MM.1S (cell line): Measurements from ENCODE around the gene TRPV5.

Experiments used
- DNase-seq: peaks from one replicate; pipeline ENCODE4 v3.0.0-alpha.2; 2015
- H2AFZ ChIP-seq: fragments of 300-600 bp; sonication (generic); 2 replicates; pipeline ENCODE4 v1.6.0; 2016; ENCODE audit warnings: antibody characterized with exemption, low read length
- H3F3A ChIP-seq: fragments of 300-600 bp; sonication (generic); 2 replicates; pipeline ENCODE4 v1.6.1; 2016; ENCODE audit warnings: mild to moderate bottlenecking, antibody characterized with exemption, low read length, moderate library complexity, mixed read lengths; ENCODE audit not compliant: insufficient read depth
- H3K27ac ChIP-seq: fragments of 300-600 bp; sonication (generic); 2 replicates; pipeline ENCODE4 v1.5.1; 2016; ENCODE audit warnings: mild to moderate bottlenecking, low read length
- H3K27me3 ChIP-seq: fragments of 300-600 bp; sonication (generic); replicated peaks from 2 replicates; pipeline ENCODE4 v1.6.0; 2016; ENCODE audit warnings: low read length; ENCODE audit not compliant: insufficient read depth
- H3K36me3 ChIP-seq: fragments of 300-600 bp; sonication (generic); replicated peaks from 2 replicates; pipeline ENCODE4 v1.6.1; 2016; ENCODE audit warnings: mild to moderate bottlenecking, low read length, mixed read lengths; ENCODE audit not compliant: insufficient read depth
- H3K4me1 ChIP-seq: fragments of 300-600 bp; sonication (generic); 2 replicates; pipeline ENCODE4 v1.6.1; 2016; ENCODE audit warnings: low read length, mixed read lengths
- H3K4me2 ChIP-seq: fragments of 300-600 bp; sonication (generic); 2 replicates; pipeline ENCODE4 v1.6.0; 2016; ENCODE audit warnings: low read depth, low read length
- H3K4me3 ChIP-seq: fragments of 300-600 bp; sonication (generic); 2 replicates; pipeline ENCODE4 v1.5.1; 2016; ENCODE audit warnings: low read length, mixed read lengths
- H3K79me2 ChIP-seq: fragments of 300-600 bp; sonication (generic); 2 replicates; pipeline ENCODE4 v1.6.1; 2016; ENCODE audit warnings: mixed run types, low read length, mixed read lengths
- H3K9ac ChIP-seq: fragments of 300-600 bp; sonication (generic); 2 replicates; pipeline ENCODE4 v1.6.1; 2016; ENCODE audit warnings: low read length, mixed read lengths
- H3K9me2 ChIP-seq: fragments of 300-600 bp; sonication (generic); replicated peaks from 2 replicates; pipeline ENCODE4 v1.6.1; 2016; ENCODE audit warnings: mild to moderate bottlenecking, low read length, mixed read lengths; ENCODE audit not compliant: insufficient read depth
- H3K9me3 ChIP-seq: fragments of 300-600 bp; sonication (generic); replicated peaks from 2 replicates; pipeline ENCODE4 v1.6.1; 2016; ENCODE audit warnings: mild to moderate bottlenecking, low read length, mixed read lengths; ENCODE audit not compliant: insufficient read depth
- H4K20me1 ChIP-seq: fragments of 300-600 bp; sonication (generic); 2 replicates; pipeline ENCODE4 v1.6.1; 2016; ENCODE audit warnings: mild to moderate bottlenecking, low read length, moderate library complexity, mixed read lengths; ENCODE audit not compliant: insufficient read depth
- EZH2 ChIP-seq: fragments of 300-600 bp; sonication (generic); optimal IDR thresholded peaks from 2 replicates; pipeline ENCODE3; 2017; ENCODE audit warnings: low read depth, mild to moderate bottlenecking, antibody characterized with exemption, low read length, mixed read lengths
- EZH2phosphoT487 ChIP-seq: fragments of 300-600 bp; sonication (generic); IDR thresholded peaks from 2 replicates; pipeline ENCODE4 v1.6.1; 2018; ENCODE audit warnings: antibody characterized with exemption, low read length
- TF ChIP-seq, protein P1 (sequence below): fragments of 300-600 bp; sonication (generic); IDR thresholded peaks from 2 replicates; pipeline ENCODE4 v1.5.1; 2016; ENCODE audit warnings: antibody characterized with exemption, low read length, mixed read lengths

The TRPV5 gene

DNA sequence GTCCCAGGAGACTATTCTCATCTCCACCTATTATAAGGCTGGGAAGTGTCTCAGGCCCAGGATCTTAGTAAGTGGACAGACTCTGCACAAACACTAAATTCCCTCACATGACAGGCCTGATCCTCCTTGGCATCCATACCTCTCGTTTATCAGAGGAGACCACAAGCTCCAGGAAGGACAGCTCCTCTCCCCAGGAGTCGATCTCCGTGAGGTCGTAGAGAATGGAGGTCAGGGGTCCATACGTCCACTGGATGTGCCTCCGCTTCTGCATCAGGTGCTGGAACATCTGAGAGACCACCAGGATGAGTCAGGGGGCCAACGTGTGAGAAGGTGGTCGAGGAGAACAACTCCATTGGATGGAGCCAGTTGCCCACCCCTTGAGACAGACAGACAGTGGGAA lies 5.6 kb downstream of the TRPV5 start:
- TF ChIP-seq EZH2phosphoT487 (no peak), EZH2 (no peak)
- TF ChIP-seq, protein P1, sequence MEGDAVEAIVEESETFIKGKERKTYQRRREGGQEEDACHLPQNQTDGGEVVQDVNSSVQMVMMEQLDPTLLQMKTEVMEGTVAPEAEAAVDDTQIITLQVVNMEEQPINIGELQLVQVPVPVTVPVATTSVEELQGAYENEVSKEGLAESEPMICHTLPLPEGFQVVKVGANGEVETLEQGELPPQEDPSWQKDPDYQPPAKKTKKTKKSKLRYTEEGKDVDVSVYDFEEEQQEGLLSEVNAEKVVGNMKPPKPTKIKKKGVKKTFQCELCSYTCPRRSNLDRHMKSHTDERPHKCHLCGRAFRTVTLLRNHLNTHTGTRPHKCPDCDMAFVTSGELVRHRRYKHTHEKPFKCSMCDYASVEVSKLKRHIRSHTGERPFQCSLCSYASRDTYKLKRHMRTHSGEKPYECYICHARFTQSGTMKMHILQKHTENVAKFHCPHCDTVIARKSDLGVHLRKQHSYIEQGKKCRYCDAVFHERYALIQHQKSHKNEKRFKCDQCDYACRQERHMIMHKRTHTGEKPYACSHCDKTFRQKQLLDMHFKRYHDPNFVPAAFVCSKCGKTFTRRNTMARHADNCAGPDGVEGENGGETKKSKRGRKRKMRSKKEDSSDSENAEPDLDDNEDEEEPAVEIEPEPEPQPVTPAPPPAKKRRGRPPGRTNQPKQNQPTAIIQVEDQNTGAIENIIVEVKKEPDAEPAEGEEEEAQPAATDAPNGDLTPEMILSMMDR = no peak
- Histone ChIP-seq H3K9me3 (no peaks in the 10 kb centered on the region), H3K4me2 (no peak overlapping the region), H3K4me3 (no peak overlapping the region), H3F3A (no peaks in the 10 kb centered on the region), H3K79me2 (no peaks in the 10 kb centered on the region), H3K27ac (no peak overlapping the region), H4K20me1 (no peaks in the 10 kb centered on the region), H3K36me3 (no peaks in the 10 kb centered on the region), H3K4me1 (no peaks in the 10 kb centered on the region), H3K9me2 (no peaks in the 10 kb centered on the region), H3K27me3 (no peaks in the 10 kb centered on the region), H2AFZ (no peak overlapping the region), H3K9ac (no peak overlapping the region)
- DNase-seq = no peak

DNA sequence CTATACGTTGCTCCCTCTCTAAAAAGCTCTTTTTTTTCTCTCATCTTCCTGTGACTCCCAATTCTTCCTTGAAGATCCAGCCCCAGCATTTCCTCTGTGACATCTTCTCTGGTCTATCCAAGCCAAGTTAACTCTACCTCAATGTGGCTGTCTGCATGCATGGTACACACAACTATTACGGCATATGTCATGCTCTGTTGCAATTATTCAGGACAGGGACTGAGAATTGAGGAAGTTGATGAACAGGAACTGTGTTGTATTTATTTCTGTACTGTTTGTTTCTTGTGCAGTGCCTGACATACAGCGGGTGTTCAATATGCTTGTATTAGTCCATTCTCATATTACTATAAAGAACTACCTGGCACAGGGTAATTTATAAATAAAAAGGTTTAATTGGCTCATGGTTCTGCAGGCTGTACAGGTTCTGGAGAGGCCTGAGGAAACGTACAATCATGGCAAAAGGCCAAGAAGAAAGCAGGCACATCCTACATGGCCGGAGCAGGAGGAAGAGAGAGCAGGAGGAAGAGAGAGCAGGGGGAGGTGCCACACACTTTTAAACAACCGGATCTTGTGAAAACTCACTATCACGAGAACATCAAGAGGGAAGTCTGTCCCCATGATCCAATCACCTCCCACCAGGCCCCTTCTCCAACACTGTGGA lies 6.3 kb downstream of the TRPV5 start:
- no peaks in the 10 kb centered on the region for H3K36me3 ChIP-seq
- no peak overlapping the region for H3K4me2 ChIP-seq
- no peak overlapping the region for H3K9ac ChIP-seq
- TF ChIP-seq EZH2 (no peak), EZH2phosphoT487 (no peak)
- TF ChIP-seq, protein P1 = no peak
- H4K20me1 ChIP-seq = no peaks in the 10 kb centered on the region
- H3K4me1 ChIP-seq = no peaks in the 10 kb centered on the region
- H3K4me3 ChIP-seq = no peak overlapping the region
- no peaks in the 10 kb centered on the region for H3K9me2 ChIP-seq
- DNase-seq = no peak
- H2AFZ ChIP-seq = no peak overlapping the region
- H3F3A ChIP-seq = no peaks in the 10 kb centered on the region
- H3K27me3 ChIP-seq = no peaks in the 10 kb centered on the region
- no peaks in the 10 kb centered on the region for H3K79me2 ChIP-seq
- no peaks in the 10 kb centered on the region for H3K9me3 ChIP-seq
- H3K27ac ChIP-seq = no peak overlapping the region

DNA sequence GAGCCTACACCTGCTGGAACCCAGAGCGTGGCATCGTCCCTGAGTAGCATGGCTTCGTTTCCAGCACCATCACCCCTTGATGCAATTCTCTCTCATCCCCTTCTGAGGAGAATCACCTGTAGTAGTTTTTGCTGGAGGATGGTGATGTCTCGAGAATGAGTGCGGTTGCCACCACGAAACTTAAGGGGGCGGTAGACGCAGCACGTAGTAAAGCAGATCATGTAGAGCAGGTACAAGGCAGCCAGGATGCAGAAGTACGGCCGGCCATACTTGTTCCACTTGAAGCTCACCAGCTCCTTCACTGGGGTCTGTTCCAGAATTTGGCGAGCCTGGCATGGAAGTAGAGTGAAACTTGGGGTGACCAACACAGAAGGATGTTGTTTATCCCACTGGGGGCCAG lies 8.1 kb downstream of the TRPV5 start:
- no peaks in the 10 kb centered on the region for H3K9me3 ChIP-seq
- no peaks in the 10 kb centered on the region for H4K20me1 ChIP-seq
- H3K4me2 ChIP-seq = no peak overlapping the region
- H3K9ac ChIP-seq = no peak overlapping the region
- H3K79me2 ChIP-seq = no peaks in the 10 kb centered on the region
- no peaks in the 10 kb centered on the region for H3K36me3 ChIP-seq
- H3K27me3 ChIP-seq = no peaks in the 10 kb centered on the region
- H3K9me2 ChIP-seq = no peaks in the 10 kb centered on the region
- no peak overlapping the region for H3K4me3 ChIP-seq
- no peak for DNase-seq
- no peaks in the 10 kb centered on the region for H3K4me1 ChIP-seq
- no peak overlapping the region for H3K27ac ChIP-seq
- no peak overlapping the region for H2AFZ ChIP-seq
- no peak for TF ChIP-seq EZH2phosphoT487
- TF ChIP-seq, protein P1 = peak; percentile 24
- no peaks in the 10 kb centered on the region for H3F3A ChIP-seq
